VCaP (cell line): ENCODE results near the gene MAP7D3.
"Not testable (repeated sequence)": the region's sequence is repeated elsewhere in the genome, so short reads cannot be mapped to it uniquely, and the experiment has no call there.

ENCODE experiments used
- H3K27ac ChIP-seq: fragments of 450-650 bp; 2 replicates; pipeline ENCODE4 v1.5.1; 2017
- TF ChIP-seq, protein P1 (sequence below): fragments of 450-650 bp; conservative IDR thresholded peaks from 2 replicates; pipeline ENCODE4 v1.5.1; 2017; ENCODE audit warnings: mild to moderate bottlenecking, moderate library complexity

Gene MAP7D3, protein sequence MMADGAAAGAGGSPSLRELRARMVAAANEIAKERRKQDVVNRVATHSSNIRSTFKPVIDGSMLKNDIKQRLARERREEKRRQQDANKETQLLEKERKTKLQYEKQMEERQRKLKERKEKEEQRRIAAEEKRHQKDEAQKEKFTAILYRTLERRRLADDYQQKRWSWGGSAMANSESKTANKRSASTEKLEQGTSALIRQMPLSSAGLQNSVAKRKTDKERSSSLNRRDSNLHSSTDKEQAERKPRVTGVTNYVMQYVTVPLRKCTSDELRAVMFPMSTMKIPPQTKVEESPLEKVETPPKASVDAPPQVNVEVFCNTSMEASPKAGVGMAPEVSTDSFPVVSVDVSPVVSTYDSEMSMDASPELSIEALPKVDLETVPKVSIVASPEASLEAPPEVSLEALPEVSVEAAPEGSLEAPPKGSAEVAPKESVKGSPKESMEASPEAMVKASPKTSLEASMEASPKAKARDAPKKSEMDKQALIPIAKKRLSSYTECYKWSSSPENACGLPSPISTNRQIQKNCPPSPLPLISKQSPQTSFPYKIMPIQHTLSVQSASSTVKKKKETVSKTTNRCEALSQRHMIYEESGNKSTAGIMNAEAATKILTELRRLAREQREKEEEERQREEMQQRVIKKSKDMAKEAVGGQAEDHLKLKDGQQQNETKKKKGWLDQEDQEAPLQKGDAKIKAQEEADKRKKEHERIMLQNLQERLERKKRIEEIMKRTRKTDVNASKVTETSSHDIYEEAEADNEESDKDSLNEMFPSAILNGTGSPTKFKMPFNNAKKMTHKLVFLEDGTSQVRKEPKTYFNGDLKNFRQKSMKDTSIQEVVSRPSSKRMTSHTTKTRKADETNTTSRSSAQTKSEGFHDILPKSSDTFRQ

DNA sequence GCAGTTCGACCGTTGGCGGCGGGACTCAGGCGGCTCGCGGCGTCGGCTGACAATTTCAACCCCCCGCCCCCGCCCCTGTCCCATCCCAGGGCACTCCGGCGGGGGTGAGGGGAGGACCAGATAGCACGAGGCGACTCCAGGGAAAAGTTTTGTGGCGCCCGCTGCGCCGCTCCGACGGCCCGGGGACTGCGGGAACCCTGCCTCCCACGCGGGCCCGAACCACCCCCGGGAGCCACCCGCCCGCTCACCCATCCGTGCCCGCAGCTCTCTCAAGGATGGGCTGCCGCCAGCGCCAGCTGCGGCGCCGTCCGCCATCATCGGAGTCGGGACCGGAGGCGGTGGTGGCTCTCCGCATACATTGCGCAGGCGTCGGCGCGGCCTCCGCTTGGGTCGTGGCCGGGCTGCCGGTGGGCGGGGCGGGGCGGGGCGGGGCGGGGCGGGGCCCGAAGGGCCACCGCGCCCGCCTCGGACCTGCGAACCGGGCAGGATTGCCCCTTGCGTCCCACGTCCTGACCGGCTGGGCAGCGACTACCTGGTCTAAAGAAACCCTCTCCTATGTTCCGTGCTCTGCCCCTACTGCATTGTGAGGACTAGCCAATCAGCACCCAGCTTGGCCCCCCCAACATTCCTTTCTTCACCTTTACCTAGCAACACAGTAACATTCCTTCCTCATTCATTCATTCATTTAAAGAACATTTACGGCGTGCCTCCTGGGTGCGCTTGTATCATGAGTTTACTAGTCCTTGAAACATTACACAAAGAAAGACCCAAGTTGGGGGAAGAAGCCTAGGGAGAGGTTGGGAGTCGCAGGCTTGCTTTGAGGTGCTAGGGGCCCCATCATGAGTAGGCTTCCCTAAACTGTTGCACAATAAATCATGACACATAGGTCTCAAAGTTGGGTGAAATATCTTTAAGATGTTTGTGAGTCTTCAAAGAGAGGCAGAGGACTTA is at the start of gene MAP7D3:
Gene MAP7D3, minus strand, starts transcription at position 360 of the 951 bp plus-strand sequence. Its CDS starts 42 bp downstream, at position 318.
- H3K27ac ChIP-seq = peak within 1 kb of the TSS; percentile 28; the same call in 1 of the 2 replicates
- TF ChIP-seq, protein P1, sequence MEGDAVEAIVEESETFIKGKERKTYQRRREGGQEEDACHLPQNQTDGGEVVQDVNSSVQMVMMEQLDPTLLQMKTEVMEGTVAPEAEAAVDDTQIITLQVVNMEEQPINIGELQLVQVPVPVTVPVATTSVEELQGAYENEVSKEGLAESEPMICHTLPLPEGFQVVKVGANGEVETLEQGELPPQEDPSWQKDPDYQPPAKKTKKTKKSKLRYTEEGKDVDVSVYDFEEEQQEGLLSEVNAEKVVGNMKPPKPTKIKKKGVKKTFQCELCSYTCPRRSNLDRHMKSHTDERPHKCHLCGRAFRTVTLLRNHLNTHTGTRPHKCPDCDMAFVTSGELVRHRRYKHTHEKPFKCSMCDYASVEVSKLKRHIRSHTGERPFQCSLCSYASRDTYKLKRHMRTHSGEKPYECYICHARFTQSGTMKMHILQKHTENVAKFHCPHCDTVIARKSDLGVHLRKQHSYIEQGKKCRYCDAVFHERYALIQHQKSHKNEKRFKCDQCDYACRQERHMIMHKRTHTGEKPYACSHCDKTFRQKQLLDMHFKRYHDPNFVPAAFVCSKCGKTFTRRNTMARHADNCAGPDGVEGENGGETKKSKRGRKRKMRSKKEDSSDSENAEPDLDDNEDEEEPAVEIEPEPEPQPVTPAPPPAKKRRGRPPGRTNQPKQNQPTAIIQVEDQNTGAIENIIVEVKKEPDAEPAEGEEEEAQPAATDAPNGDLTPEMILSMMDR = no peak

DNA sequence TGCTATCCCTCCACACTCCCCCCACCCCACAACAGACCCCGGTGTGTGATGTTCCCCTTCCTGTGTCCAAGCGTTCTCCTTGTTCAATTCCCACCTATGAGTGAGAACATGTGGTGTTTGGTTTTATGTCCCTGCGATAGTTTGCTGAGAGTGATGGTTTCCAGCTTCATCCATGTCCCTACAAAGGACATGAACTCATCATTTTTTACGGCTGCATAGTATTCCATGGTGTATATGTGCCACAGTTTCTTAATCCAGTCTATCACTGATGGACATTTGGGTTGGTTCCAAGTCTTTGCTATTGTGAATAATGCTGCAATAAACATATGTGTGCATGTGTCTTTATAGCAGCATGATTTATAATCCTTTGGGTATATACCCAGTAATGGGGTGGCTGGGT is 49.5 kb upstream of the MAP7D3 start, which contains the start of gene ADGRG4:
Gene ADGRG4, plus strand, starts transcription at position 243 of the 400 bp plus-strand sequence. CDS start 7,815 bp downstream, outside the sequence.
- H3K27ac ChIP-seq = not testable (repeated sequence)

DNA sequence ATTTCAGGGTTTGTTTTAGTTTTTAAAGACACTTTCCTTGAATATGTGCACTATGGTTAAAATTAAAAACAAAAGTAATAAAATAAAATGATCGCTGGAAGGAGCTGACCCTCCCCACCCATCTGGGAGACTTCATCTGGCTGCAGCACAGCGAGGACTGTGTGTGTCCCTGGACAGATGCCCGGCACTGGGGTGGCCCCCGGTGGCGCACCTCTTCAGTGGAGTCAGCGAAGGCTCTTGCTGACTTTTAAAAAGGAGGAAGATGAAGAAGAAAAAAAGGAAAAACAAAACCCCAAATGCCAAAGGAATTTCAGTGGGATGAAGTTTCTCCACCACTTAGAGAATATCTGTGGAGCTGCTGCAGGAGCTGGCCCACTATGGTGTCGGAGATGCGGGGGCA is 44.2 kb upstream of the MAP7D3 start:
- no peak overlapping the region for H3K27ac ChIP-seq
- TF ChIP-seq, protein P1 = no peak

DNA sequence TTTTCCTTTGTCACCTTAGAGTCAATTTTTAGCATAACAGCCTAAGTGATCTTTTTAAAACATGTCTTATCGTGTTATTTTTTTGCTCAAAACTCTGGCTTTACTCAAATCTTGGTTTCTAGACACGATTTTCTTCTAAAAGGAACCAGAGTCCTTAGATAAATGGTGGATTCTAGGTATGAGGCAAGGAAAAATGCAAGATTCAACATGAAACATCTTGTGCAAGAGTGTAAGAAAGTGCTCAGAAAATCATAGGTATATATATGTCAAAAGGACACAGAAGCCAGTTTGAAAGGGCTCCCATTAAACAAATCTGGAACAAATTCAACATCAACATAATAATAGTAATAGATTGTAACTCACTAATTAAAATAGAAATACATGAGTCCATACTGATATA is 41.5 kb upstream of the MAP7D3 start:
- TF ChIP-seq, protein P1 = no peak
- H3K27ac ChIP-seq = no peak overlapping the region

DNA sequence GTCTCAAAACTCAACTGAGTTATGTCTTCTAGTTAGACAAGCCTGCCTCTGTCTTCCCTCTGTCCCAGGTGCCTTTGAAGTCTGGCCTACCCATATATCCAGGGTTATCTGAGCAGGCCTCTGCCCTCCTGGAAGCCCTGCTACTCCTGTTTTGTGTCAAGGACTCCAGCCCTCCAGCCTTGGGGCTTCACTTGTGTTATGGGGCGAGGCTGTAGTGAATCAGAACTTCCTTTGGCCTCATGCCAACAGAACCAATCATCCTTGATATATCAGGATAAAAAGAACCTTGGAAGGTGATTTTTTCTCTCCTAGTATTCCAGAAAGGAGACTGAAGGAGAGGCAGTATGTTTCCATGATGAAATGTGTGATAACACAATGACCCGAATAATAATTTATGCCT is 40.6 kb upstream of the MAP7D3 start:
- no peak overlapping the region for H3K27ac ChIP-seq
- TF ChIP-seq, protein P1 = no peak

DNA sequence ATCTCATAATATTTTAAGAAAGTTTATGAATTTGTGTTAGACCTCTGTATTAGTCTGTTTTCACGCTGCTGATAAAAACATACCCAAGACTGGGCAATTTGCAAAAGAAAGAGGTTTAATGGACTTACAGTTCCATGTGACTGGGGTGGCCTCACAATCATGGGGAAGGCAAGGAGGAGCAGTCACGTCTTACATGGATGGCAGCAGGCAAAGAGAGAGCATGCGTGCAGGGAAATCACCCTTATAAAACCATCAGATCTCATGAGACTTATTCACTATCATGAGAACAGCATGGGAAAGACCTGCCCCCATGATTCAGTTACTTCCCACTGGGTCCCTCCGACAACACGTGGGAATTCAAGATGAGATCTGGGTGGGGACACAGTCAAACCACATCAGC is 35.2 kb upstream of the MAP7D3 start:
- H3K27ac ChIP-seq = not testable (repeated sequence)

DNA sequence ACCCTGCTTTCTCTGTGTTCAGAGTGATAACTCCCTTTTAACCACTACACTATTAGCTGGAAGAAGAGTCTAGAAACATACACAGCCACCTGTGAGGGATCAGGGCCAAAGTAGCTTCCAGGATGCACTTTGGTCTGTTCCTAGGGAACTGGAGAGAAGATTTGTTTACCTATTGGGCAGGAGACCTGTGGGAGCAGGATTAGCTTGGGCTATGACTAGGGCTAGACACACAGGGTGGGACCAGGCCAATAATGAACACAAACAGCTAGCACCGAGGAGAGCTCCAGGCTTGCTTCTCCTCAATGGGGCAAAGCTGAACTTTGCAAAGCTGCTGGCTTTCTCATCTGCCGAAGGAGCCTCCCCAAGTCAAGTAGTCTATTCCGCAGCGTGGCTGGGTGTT is 24.4 kb upstream of the MAP7D3 start:
- H3K27ac ChIP-seq = no peak overlapping the region
- TF ChIP-seq, protein P1 = no peak

DNA sequence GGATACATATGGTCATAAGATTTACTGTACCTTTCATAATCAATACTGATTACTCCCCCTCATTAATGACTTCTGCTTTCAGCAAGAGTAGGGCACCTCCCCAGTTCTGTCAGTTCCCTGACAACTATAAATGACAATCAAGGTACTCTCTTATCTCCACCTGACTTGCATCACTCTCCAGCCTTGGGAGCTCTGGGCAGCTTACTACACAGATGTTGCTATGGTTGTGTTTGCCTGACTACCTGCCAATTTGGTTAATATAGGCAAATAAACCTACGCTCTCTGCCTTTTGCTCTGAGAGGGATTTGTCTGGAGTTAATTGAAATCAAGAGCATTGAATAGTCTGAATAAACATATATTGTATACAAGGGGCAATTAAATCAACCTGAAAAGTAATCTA is 22.8 kb upstream of the MAP7D3 start:
- no peak overlapping the region for H3K27ac ChIP-seq
- TF ChIP-seq, protein P1 = no peak
